HG03066 (cell line): Measurements from ENCODE around the gene ABCC11.

ENCODE experiments used
- ATAC-seq: cut with Tn5 transposase; IDR thresholded peaks from one replicate; pipeline ENCODE4 v1.9.1; 2021; ENCODE audit warnings: low read depth; ENCODE audit not compliant: unreplicated experiment

ABCC11 gene

GRCh38 chr16:48136547-48137360 lies 110.6 kb downstream of the ABCC11 start:
- no peak for ATAC-seq

- no peak for ATAC-seq
Observed at GRCh38 chr16:48133455-48134211, 113.7 kb downstream of the ABCC11 start.

- no peak for ATAC-seq
Observed at GRCh38 chr16:48132696-48133095, 114.6 kb downstream of the ABCC11 start.

- ATAC-seq = no peak
Observed at GRCh38 chr16:48131201-48131935, 116.0 kb downstream of the ABCC11 start.

- no peak for ATAC-seq
Observed at GRCh38 chr16:48129926-48130325, 117.4 kb downstream of the ABCC11 start.

GRCh38 chr16:48128769-48129168 lies 118.6 kb downstream of the ABCC11 start:
- ATAC-seq = no peak

- no peak for ATAC-seq
Observed at GRCh38 chr16:48126801-48127644, 120.3 kb downstream of the ABCC11 start.

GRCh38 chr16:48125888-48126287 lies 121.5 kb downstream of the ABCC11 start:
- ATAC-seq = no peak

GRCh38 chr16:48124266-48124665 lies 123.1 kb downstream of the ABCC11 start:
- ATAC-seq = no peak

GRCh38 chr16:48123104-48123788 lies 124.1 kb downstream of the ABCC11 start:
- ATAC-seq = peak; percentile 69

GRCh38 chr16:48121276-48121675 lies 126.1 kb downstream of the ABCC11 start:
- no peak for ATAC-seq

- no peak for ATAC-seq
Observed at GRCh38 chr16:48118841-48119240, 128.5 kb downstream of the ABCC11 start.

- no peak for ATAC-seq
Observed at GRCh38 chr16:48117217-48118105, 129.9 kb downstream of the ABCC11 start.
